ENCODE results near the gene EVI2B.

Gene EVI2B

GRCh38 chr17:31309556-31309955, 4.3 kb downstream of the EVI2B start:
- Histone ChIP-seq H4K20me1 (ENCODE audit: insufficient read depth) (no peaks in the 10 kb centered on the region), H3K4me1 (ENCODE audit: low read depth, poor library complexity, severe bottlenecking) (no peaks in the 10 kb centered on the region), H3K79me2 (ENCODE audit: insufficient read depth, low read depth) (no peaks in the 10 kb centered on the region), H3K9ac (no peak overlapping the region), H3K36me3 (ENCODE audit: insufficient read depth) (no peaks in the 10 kb centered on the region), H3K27ac (no peak overlapping the region), H2AFZ (ENCODE audit: low read depth) (no peak overlapping the region), H3K4me2 (no peak overlapping the region), H3K4me3 (IDR thresholded peaks at IDR 0.05; ENCODE audit: insufficient read depth, low read depth, low read length) (no peak overlapping the region), H3K27me3 (ENCODE audit: insufficient read depth, low read depth) (no peaks in the 10 kb centered on the region)
- TF ChIP-seq CTCF (conservative IDR thresholded peaks at IDR 0.05; ENCODE audit: low read depth, low read length) = no peak

- TF ChIP-seq CTCF (conservative IDR thresholded peaks at IDR 0.05; ENCODE audit: low read depth, low read length) = no peak
- Histone ChIP-seq H3K4me2 (no peak overlapping the region), H3K4me1 (ENCODE audit: low read depth, poor library complexity, severe bottlenecking) (no peaks in the 10 kb centered on the region)
Measured at GRCh38 chr17:31308372-31309334, 5.2 kb downstream of the EVI2B start.

GRCh38 chr17:31307640-31308039, 6.2 kb downstream of the EVI2B start:
- Histone ChIP-seq H3K27ac (no peak overlapping the region), H2AFZ (ENCODE audit: low read depth) (no peak overlapping the region), H3K4me1 (ENCODE audit: low read depth, poor library complexity, severe bottlenecking) (no peaks in the 10 kb centered on the region), H3K4me2 (no peak overlapping the region), H3K9ac (no peak overlapping the region), H3K79me2 (ENCODE audit: insufficient read depth, low read depth) (no peaks in the 10 kb centered on the region), H3K4me3 (IDR thresholded peaks at IDR 0.05; ENCODE audit: insufficient read depth, low read depth, low read length) (no peak overlapping the region), H4K20me1 (ENCODE audit: insufficient read depth) (no peaks in the 10 kb centered on the region), H3K36me3 (ENCODE audit: insufficient read depth) (no peaks in the 10 kb centered on the region), H3K27me3 (ENCODE audit: insufficient read depth, low read depth) (no peaks in the 10 kb centered on the region)
- TF ChIP-seq CTCF (conservative IDR thresholded peaks at IDR 0.05; ENCODE audit: low read depth, low read length) = no peak

More at GRCh38 chr17:31308372-31309334, 5.2 kb downstream of the EVI2B start:
- Histone ChIP-seq H2AFZ (ENCODE audit: low read depth) (no peak overlapping the region), H3K36me3 (ENCODE audit: insufficient read depth) (no peaks in the 10 kb centered on the region), H4K20me1 (ENCODE audit: insufficient read depth) (no peaks in the 10 kb centered on the region), H3K9ac (no peak overlapping the region), H3K79me2 (ENCODE audit: insufficient read depth, low read depth) (no peaks in the 10 kb centered on the region), H3K4me3 (IDR thresholded peaks at IDR 0.05; ENCODE audit: insufficient read depth, low read depth, low read length) (no peak overlapping the region), H3K27ac (no peak overlapping the region), H3K27me3 (ENCODE audit: insufficient read depth, low read depth) (no peaks in the 10 kb centered on the region)

DNA sequence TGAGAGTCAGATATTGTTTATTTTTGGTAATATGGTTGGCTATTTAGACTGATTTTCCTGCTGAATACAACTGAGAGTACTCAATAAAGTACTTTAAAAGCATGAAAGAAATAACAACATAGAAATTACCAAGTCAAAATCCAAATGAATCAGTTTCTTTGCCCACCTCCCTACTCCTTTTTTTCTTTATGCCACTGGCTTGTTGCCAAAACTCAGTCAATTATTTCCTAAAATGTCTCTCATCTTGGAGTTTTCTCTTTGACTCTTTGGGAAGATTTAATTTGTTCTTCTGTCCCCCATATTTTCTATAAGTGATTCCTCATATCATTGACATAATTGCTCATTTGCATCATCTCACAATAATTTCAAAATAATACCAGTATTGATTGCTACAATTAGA, 14.2 kb downstream of the EVI2B start:
- no peaks in the 10 kb centered on the region for H4K20me1 ChIP-seq (ENCODE audit: insufficient read depth)
- H3K4me1 ChIP-seq (ENCODE audit: low read depth, poor library complexity, severe bottlenecking) = no peaks in the 10 kb centered on the region
- no peak overlapping the region for H2AFZ ChIP-seq (ENCODE audit: low read depth)
- H3K36me3 ChIP-seq (ENCODE audit: insufficient read depth) = no peaks in the 10 kb centered on the region
- no peak overlapping the region for H3K4me3 ChIP-seq (IDR thresholded peaks at IDR 0.05; ENCODE audit: insufficient read depth, low read depth, low read length)
- no peaks in the 10 kb centered on the region; the same call in 1 of the 2 replicates for H3K27me3 ChIP-seq (ENCODE audit: insufficient read depth, low read depth)
- TF ChIP-seq CTCF (conservative IDR thresholded peaks at IDR 0.05; ENCODE audit: low read depth, low read length) = no peak
- no peak overlapping the region for H3K9ac ChIP-seq
- H3K27ac ChIP-seq = no peak overlapping the region
- no peaks in the 10 kb centered on the region for H3K79me2 ChIP-seq (ENCODE audit: insufficient read depth, low read depth)
- no peak overlapping the region for H3K4me2 ChIP-seq

All from KMS-11 (cell line).